SJSA1 (cell line): ENCODE data around the gene SLC5A9. TPM values are rescaled to one million over a fixed set of nuclear protein-coding genes. Genes with fewer than 3 reads are reported as not detected.
"Not testable (repeated sequence)": the region's sequence is repeated elsewhere in the genome, so short reads cannot be mapped to it uniquely, and the experiment has no call there.

Experiments
- DNase-seq, 2 experiments: peaks; one replicate each; pipeline ENCODE4 v3.0.0-alpha.2; 2015 to 2020; ENCODE audit warnings: low spot score in 2 of 2, low read depth in 1 of 2
- H3K27ac ChIP-seq: fragments of 250-450 bp; sonication (Bioruptor Pico); 2 replicates; pipeline ENCODE4 v1.5.1; 2020; ENCODE audit warnings: mild to moderate bottlenecking, moderate library complexity
- H3K27me3 ChIP-seq: fragments of 250-450 bp; sonication (Bioruptor Pico); replicated peaks from 2 replicates; pipeline ENCODE4 v1.5.1; 2020; ENCODE audit warnings: mild to moderate bottlenecking, moderate library complexity
- H3K36me3 ChIP-seq: fragments of 250-450 bp; sonication (Bioruptor Pico); 2 replicates; pipeline ENCODE4 v1.5.1; 2020; ENCODE audit warnings: mild to moderate bottlenecking
- H3K4me1 ChIP-seq: fragments of 250-450 bp; sonication (Bioruptor Pico); replicated peaks from 2 replicates; pipeline ENCODE4 v1.6.1; 2021; ENCODE audit warnings: mild to moderate bottlenecking
- H3K4me3 ChIP-seq: fragments of 250-450 bp; sonication (Bioruptor Pico); 2 replicates; pipeline ENCODE4 v1.5.1; 2020; ENCODE audit warnings: mild to moderate bottlenecking
- H3K9me3 ChIP-seq: fragments of 250-450 bp; sonication (Bioruptor Pico); replicated peaks from 2 replicates; pipeline ENCODE4 v1.5.1; 2020; ENCODE audit warnings: mild to moderate bottlenecking
- total RNA-seq: library from RNA; depleted of rRNA; stranded (reverse); fragments of >200 nt; shearing (Covaris generic); gene quantifications from 2 replicates; pipeline ENCODE4 v1.2.3, GENCODE V29; 2014; rRNA removed

The SLC5A9 gene
- total RNA-seq, 1 experiment from 2014 or later, result not detected

- not testable (repeated sequence) for H3K4me3 ChIP-seq, H3K27ac ChIP-seq, H3K4me1 ChIP-seq, H3K36me3 ChIP-seq, DNase-seq, H3K27me3 ChIP-seq, H3K9me3 ChIP-seq
These were observed 54.9 kb downstream of the SLC5A9 start for GRCh38 chr1:48277437-48277836.

GRCh38 chr1:48282329-48282728 lies 59.8 kb downstream of the SLC5A9 start:
- H3K36me3 ChIP-seq, H3K27me3 ChIP-seq, DNase-seq, H3K9me3 ChIP-seq, H3K27ac ChIP-seq, H3K4me3 ChIP-seq, H3K4me1 ChIP-seq: not testable (repeated sequence)

GRCh38 chr1:48284696-48285420 lies 62.3 kb downstream of the SLC5A9 start:
- not testable (repeated sequence) for DNase-seq, H3K36me3 ChIP-seq, H3K4me3 ChIP-seq, H3K9me3 ChIP-seq, H3K27ac ChIP-seq, H3K4me1 ChIP-seq, H3K27me3 ChIP-seq

GRCh38 chr1:48285525-48285924 lies 63.0 kb downstream of the SLC5A9 start:
- Histone ChIP-seq H3K9me3 (no peaks in the 10 kb centered on the region), H3K27ac (no peak overlapping the region), H3K4me3 (no peak overlapping the region), H3K27me3 (no peaks in the 10 kb centered on the region), H3K4me1 (no peaks in the 10 kb centered on the region), H3K36me3 (no peaks in the 10 kb centered on the region)
- no peak for DNase-seq

- DNase-seq, result no peak
- no peaks in the 10 kb centered on the region for H3K9me3 ChIP-seq
- H3K4me1 ChIP-seq, result no peaks in the 10 kb centered on the region
These were observed 68.9 kb downstream of the SLC5A9 start for GRCh38 chr1:48291421-48291820.

GRCh38 chr1:48292706-48293105 lies 70.2 kb downstream of the SLC5A9 start:
- Histone ChIP-seq H3K36me3 (no peaks in the 10 kb centered on the region), H3K9me3 (no peaks in the 10 kb centered on the region), H3K27me3 (no peaks in the 10 kb centered on the region), H3K4me1 (no peaks in the 10 kb centered on the region), H3K27ac (no peak overlapping the region), H3K4me3 (no peak overlapping the region)
- no peak for DNase-seq

More at GRCh38 chr1:48291421-48291820, 68.9 kb downstream of the SLC5A9 start:
- Histone ChIP-seq H3K36me3 (no peaks in the 10 kb centered on the region), H3K27ac (no peak overlapping the region), H3K4me3 (no peak overlapping the region), H3K27me3 (no peaks in the 10 kb centered on the region)

- H3K4me1 ChIP-seq, H3K9me3 ChIP-seq, H3K27me3 ChIP-seq, H3K36me3 ChIP-seq, H3K27ac ChIP-seq, DNase-seq, H3K4me3 ChIP-seq: not testable (repeated sequence)
These were observed 71.6 kb downstream of the SLC5A9 start for GRCh38 chr1:48294094-48294493.

- Histone ChIP-seq H3K9me3 (no peaks in the 10 kb centered on the region), H3K27ac (no peak overlapping the region), H3K36me3 (no peaks in the 10 kb centered on the region), H3K27me3 (no peaks in the 10 kb centered on the region), H3K4me3 (no peak overlapping the region), H3K4me1 (no peaks in the 10 kb centered on the region)
- no peak for DNase-seq
These were observed 72.1 kb downstream of the SLC5A9 start for GRCh38 chr1:48294656-48295055.

Other genes with a start within 250 kb of the SLC5A9 start
- gene TRABD2B, start 225.3 kb upstream of the SLC5A9 start, total RNA-seq, result 0.16 and 0.75 TPM in 2 replicates
- not detected in 2 replicates for gene SPATA6, start 249.5 kb downstream of the SLC5A9 start, total RNA-seq